PC-3 (cell line): Measurements from ENCODE around the gene HECTD2. TPM values are rescaled to one million over a fixed set of nuclear protein-coding genes. Genes with fewer than 3 reads are reported as not detected.

ENCODE experiments used
- ATAC-seq: fragments of 200-7000 bp; cut with Tn5 transposase; 2 replicates; pipeline ENCODE4 v1.9.1; 2020; ENCODE audit warnings: mild to moderate bottlenecking, moderate library complexity
- BruUV-seq: library from RNA; stranded (reverse); fragments of 400-500 nt; replicated peaks from 2 replicates; lab custom pipeline; 2021; lab: Mats Ljungman, UMichigan
- CTCF ChIA-PET: fragments of 300-600 bp; sonication (Branson Sonifier 250); formaldehyde crosslinking; loops from one replicate; lab custom pipeline; 2022; ENCODE audit warnings: antibody characterized with exemption; lab: Charles Lee
- POLR2A ChIA-PET: fragments of 300-600 bp; sonication (Branson Sonifier 250); formaldehyde crosslinking; loops from one replicate; lab custom pipeline; 2022; ENCODE audit warnings: antibody characterized with exemption; ENCODE audit not compliant: unreplicated experiment; lab: Charles Lee
- DNase-seq: peaks from one replicate; pipeline ENCODE4 v3.0.0-alpha.2; 2015
- H2AFZ ChIP-seq: fragments of 300-600 bp; sonication (generic); 2 replicates; pipeline ENCODE4 v1.6.0; 2016; ENCODE audit warnings: antibody characterized with exemption, low read length
- H3F3A ChIP-seq: fragments of 300-600 bp; sonication (generic); one replicate; pipeline ENCODE4 v1.6.0; 2017; ENCODE audit warnings: antibody characterized with exemption, low read length, control low read depth, mild to moderate bottlenecking; ENCODE audit not compliant: unreplicated experiment
- H3K27ac ChIP-seq: fragments of 300-600 bp; sonication (generic); 2 replicates; pipeline ENCODE4 v1.5.1; 2016; ENCODE audit warnings: mild to moderate bottlenecking, low read length
- H3K27me3 ChIP-seq: fragments of 300-600 bp; sonication (generic); 2 replicates; pipeline ENCODE4 v1.6.1; 2016; ENCODE audit warnings: low read length, mixed read lengths
- H3K36me3 ChIP-seq: fragments of 300-600 bp; sonication (generic); 2 replicates; pipeline ENCODE4 v1.6.1; 2016; ENCODE audit warnings: low read depth, mixed run types, low read length, mixed read lengths
- H3K4me1 ChIP-seq: fragments of 300-600 bp; sonication (generic); 2 replicates; pipeline ENCODE4 v1.5.1; 2016; ENCODE audit warnings: low read length; ENCODE audit not compliant: insufficient read depth
- H3K4me2 ChIP-seq: fragments of 300-600 bp; sonication (generic); 2 replicates; pipeline ENCODE4 v1.6.0; 2016; ENCODE audit warnings: low read length
- H3K4me3 ChIP-seq: fragments of 300-600 bp; sonication (generic); 2 replicates; pipeline ENCODE4 v1.5.1; 2016; ENCODE audit warnings: mild to moderate bottlenecking, low read length, mixed read lengths
- H3K79me2 ChIP-seq: fragments of 300-600 bp; sonication (generic); 2 replicates; pipeline ENCODE4 v1.6.1; 2017; ENCODE audit warnings: low read length, mixed read lengths
- H3K9ac ChIP-seq: fragments of 300-600 bp; sonication (generic); 2 replicates; pipeline ENCODE4 v1.6.0; 2016; ENCODE audit warnings: mild to moderate bottlenecking, low read length
- H3K9me2 ChIP-seq: fragments of 300-600 bp; sonication (generic); replicated peaks from 2 replicates; pipeline ENCODE4 v1.6.1; 2016; ENCODE audit warnings: mixed run types, low read length, mixed read lengths
- H3K9me3 ChIP-seq: fragments of 300-600 bp; sonication (generic); 2 replicates; pipeline ENCODE4 v1.6.1; 2016; ENCODE audit warnings: low read length, mixed read lengths
- H4K20me1 ChIP-seq: fragments of 300-600 bp; sonication (generic); 2 replicates; pipeline ENCODE4 v1.6.1; 2016; ENCODE audit warnings: low read length, mixed read lengths
- EZH2 ChIP-seq: fragments of 300-600 bp; sonication (generic); IDR thresholded peaks from one replicate; pipeline ENCODE4 v1.6.1; 2017; ENCODE audit warnings: antibody characterized with exemption, mild to moderate bottlenecking, low read length; ENCODE audit not compliant: unreplicated experiment
- EZH2phosphoT487 ChIP-seq: fragments of 300-600 bp; sonication (generic); IDR thresholded peaks from 2 replicates; pipeline ENCODE4 v1.6.1; 2018; ENCODE audit warnings: mild to moderate bottlenecking, antibody characterized with exemption, low read length, borderline replicate concordance
- intact Hi-C: fragments of 100-400 bp; cut with micrococcal nuclease; formaldehyde crosslinking; loops from 2 replicates; pipeline ENCODE4 v1.9.0; 2023
- total RNA-seq: library from RNA; depleted of rRNA; stranded (reverse); fragments of >200 nt; gene quantifications from 2 replicates; pipeline ENCODE4 v1.2.3, GENCODE V29; 2014
- TF ChIP-seq, protein P1 (sequence below): fragments of 300-600 bp; sonication (generic); conservative IDR thresholded peaks from 2 replicates; pipeline ENCODE4 v1.5.1; 2017; ENCODE audit warnings: antibody characterized with exemption, low read depth, mild to moderate bottlenecking, low read length

Gene HECTD2
- total RNA-seq, 1 experiment from 2014 or later, result 2.9 TPM

- POLR2A ChIA-PET, result no interaction called here
- Histone ChIP-seq H3K9me3 (no peaks in the 10 kb centered on the region), H3K27ac (no peak overlapping the region), H3K4me1 (no peaks in the 10 kb centered on the region), H3K36me3 (no peaks in the 10 kb centered on the region), H3K4me2 (no peak overlapping the region), H3K27me3 (no peaks in the 10 kb centered on the region), H3K9ac (no peak overlapping the region), H3K79me2 (no peaks in the 10 kb centered on the region), H4K20me1 (no peaks in the 10 kb centered on the region), H3K4me3 (no peak overlapping the region), H3F3A (no peaks in the 10 kb centered on the region), H3K9me2 (no peaks in the 10 kb centered on the region), H2AFZ (no peak overlapping the region)
- CTCF ChIA-PET, result no interaction called here
- TF ChIP-seq, protein P1, sequence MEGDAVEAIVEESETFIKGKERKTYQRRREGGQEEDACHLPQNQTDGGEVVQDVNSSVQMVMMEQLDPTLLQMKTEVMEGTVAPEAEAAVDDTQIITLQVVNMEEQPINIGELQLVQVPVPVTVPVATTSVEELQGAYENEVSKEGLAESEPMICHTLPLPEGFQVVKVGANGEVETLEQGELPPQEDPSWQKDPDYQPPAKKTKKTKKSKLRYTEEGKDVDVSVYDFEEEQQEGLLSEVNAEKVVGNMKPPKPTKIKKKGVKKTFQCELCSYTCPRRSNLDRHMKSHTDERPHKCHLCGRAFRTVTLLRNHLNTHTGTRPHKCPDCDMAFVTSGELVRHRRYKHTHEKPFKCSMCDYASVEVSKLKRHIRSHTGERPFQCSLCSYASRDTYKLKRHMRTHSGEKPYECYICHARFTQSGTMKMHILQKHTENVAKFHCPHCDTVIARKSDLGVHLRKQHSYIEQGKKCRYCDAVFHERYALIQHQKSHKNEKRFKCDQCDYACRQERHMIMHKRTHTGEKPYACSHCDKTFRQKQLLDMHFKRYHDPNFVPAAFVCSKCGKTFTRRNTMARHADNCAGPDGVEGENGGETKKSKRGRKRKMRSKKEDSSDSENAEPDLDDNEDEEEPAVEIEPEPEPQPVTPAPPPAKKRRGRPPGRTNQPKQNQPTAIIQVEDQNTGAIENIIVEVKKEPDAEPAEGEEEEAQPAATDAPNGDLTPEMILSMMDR, result no peak
- TF ChIP-seq EZH2phosphoT487, result no peak
- TF ChIP-seq EZH2, result no peak
- ATAC-seq, result no peak
- DNase-seq, result no peak
- intact Hi-C loops, result no loop called here
- BruUV-seq, result no TSS peak
Measured at GRCh38 chr10:91495402-91495801, 85.3 kb downstream of the HECTD2 start.

DNA sequence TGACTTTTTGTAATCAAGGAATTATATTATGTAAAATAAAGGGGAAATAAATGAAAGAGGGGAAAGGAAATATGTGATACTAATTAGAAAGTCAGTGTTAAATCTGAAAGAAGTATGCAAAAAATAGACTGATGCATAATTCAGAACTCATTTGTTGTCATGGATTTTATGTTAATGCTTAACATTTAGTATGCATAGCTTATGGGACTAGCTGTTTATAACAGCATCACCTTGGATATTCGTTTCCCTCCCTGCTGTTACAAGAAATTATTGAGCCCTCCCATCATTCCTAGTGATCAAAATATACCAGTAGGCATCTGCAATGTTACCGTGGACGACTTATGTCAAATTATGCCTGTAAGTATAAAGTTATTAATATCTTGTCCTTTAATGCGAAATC is 85.9 kb downstream of the HECTD2 start:
- no TSS peak for BruUV-seq
- TF ChIP-seq EZH2, result no peak
- TF ChIP-seq, protein P1, result no peak
- no peak for TF ChIP-seq EZH2phosphoT487
- Histone ChIP-seq H3K79me2 (no peaks in the 10 kb centered on the region), H2AFZ (no peak overlapping the region), H3K36me3 (no peaks in the 10 kb centered on the region), H3K4me1 (no peaks in the 10 kb centered on the region), H3K27me3 (no peaks in the 10 kb centered on the region), H3F3A (no peaks in the 10 kb centered on the region), H3K9ac (no peak overlapping the region), H3K9me3 (no peaks in the 10 kb centered on the region), H3K4me2 (no peak overlapping the region), H4K20me1 (no peaks in the 10 kb centered on the region), H3K4me3 (no peak overlapping the region), H3K27ac (no peak overlapping the region), H3K9me2 (no peaks in the 10 kb centered on the region)
- intact Hi-C loops, result no loop called here
- no peak for DNase-seq
- ATAC-seq, result no peak
- ChIA-PET CTCF (no interaction called here), POLR2A (no interaction called here)

DNA sequence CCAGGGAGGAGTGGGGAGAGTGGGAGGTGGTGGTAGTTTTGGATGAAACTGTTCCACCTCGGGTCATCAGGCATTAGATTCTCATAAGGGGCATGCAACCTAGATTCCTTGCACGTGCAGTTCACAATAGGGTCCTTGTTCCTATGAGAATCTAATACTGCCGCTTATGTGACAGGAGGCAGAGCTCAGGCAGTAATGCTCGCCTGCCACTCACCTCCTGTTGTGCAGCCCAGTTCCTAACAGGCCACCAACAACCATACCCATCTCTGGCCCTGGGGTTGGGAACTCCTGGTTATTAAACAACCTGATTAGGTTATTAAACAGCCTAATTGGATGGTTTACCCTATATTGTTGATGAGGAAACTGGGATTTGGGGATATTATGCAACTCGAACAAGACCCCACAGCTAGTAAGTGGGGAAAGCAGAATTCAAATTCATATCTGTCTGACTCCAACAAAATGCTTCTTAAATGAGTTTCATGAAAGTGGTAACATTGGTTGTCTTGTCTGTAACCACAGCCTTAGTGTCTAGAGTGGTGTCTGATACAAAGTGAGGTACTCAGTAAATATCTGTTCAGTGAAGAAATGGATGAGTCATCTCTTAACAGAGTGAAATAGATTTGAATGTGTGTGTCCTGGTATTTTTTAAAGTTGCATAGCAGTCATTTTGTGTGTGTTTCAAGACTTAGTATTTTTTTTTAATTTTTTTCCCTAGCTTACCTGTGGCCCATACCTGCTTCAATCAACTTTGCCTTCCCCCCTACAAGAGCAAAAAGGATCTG is 101.6 kb downstream of the HECTD2 start:
- TF ChIP-seq EZH2phosphoT487, result no peak
- TF ChIP-seq, protein P1, result no peak
- H3K9me3 ChIP-seq, result no peaks in the 10 kb centered on the region
- H3K4me3 ChIP-seq, result no peak overlapping the region
- H2AFZ ChIP-seq, result no peak overlapping the region
- H3K27ac ChIP-seq, result peak overlapping the region; percentile 26; the same call in 1 of the 2 replicates
- H3K9me2 ChIP-seq, result no peaks in the 10 kb centered on the region
- ATAC-seq (peak; percentile 84), DNase-seq (peak; percentile 56)
- H3K4me1 ChIP-seq, result peaks cover 27% of the 10 kb centered on the region
- no peaks in the 10 kb centered on the region for H3F3A ChIP-seq
- POLR2A ChIA-PET, result no interaction called here
- CTCF ChIA-PET, result no interaction called here
- intact Hi-C loops, result no loop called here
- no peak overlapping the region for H3K9ac ChIP-seq
- no peaks in the 10 kb centered on the region for H3K36me3 ChIP-seq
- no peaks in the 10 kb centered on the region for H3K27me3 ChIP-seq
- H3K4me2 ChIP-seq, result peak overlapping the region; percentile 31; the same call in 1 of the 2 replicates
- no TSS peak for BruUV-seq
- H4K20me1 ChIP-seq, result no peaks in the 10 kb centered on the region
- H3K79me2 ChIP-seq, result no peaks in the 10 kb centered on the region
